Erythroblast (primary cell): ENCODE measurements around the gene CRISP2.

Experiments
- GATA1 ChIP-seq: IDR thresholded peaks from 2 replicates; pipeline ENCODE4 v1.6.1; 2011; ENCODE audit warnings: low read depth, mild to moderate bottlenecking, control low read depth, low read length, moderate library complexity
- POLR2A ChIP-seq: IDR thresholded peaks from 2 replicates; pipeline ENCODE4 v1.6.1; 2011; ENCODE audit warnings: mild to moderate bottlenecking, low read length

DNA sequence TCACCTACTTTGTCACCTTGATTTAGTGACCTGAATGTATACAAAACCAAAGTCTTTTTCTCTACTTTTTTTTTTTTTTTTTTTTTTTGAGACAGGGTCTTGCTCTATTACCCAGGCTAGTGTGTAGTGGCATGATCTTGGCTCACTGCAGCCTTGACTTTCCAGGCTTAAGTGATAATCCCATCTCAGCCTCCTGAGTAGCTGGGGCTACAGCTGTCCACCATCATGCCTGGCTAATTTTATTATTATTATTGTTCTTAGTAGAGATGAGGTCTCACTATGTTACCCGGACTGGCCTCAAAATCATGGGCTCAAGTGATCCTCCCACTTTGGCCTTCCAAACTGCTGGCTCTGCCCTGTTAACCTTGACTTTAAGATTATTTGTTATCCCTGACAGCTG, 37.5 kb downstream of the CRISP2 start:
- TF ChIP-seq POLR2A = no peak
- TF ChIP-seq GATA1 = no peak
